Neural crest cell (in vitro differentiated cells): ENCODE measurements around the gene LINC01488. TPM values are rescaled to one million over a fixed set of nuclear protein-coding genes. Genes with fewer than 3 reads are reported as not detected.
A peak's percentile ranks its signal among the peaks of the same experiment; 100 is the strongest.

Experiments used
- DNase-seq: peaks from one replicate; pipeline ENCODE4 v3.0.0; 2021; ENCODE audit warnings: low read depth, mixed read lengths, low spot score
- H3K27ac Mint-ChIP-seq: one replicate; pipeline ENCODE4 v1.8.0; 2021; ENCODE audit warnings: mild to moderate bottlenecking, mixed read lengths; ENCODE audit not compliant: unreplicated experiment
- H3K27me3 Mint-ChIP-seq: 2 replicates; pipeline ENCODE4 v1.8.0; 2021; ENCODE audit warnings: low read depth, mild to moderate bottlenecking, mixed read lengths
- H3K36me3 Mint-ChIP-seq: 2 replicates; pipeline ENCODE4 v1.8.0; 2021; ENCODE audit warnings: low read depth, mild to moderate bottlenecking, mixed read lengths
- H3K4me1 Mint-ChIP-seq: 2 replicates; pipeline ENCODE4 v1.8.0; 2021; ENCODE audit warnings: mixed read lengths
- H3K4me3 Mint-ChIP-seq: one replicate; pipeline ENCODE4 v1.8.0; 2021; ENCODE audit warnings: mild to moderate bottlenecking, mixed read lengths
- H3K9me3 Mint-ChIP-seq: 2 replicates; pipeline ENCODE4 v1.8.0; 2021; ENCODE audit warnings: mixed read lengths
- CTCF ChIP-seq: fragments of 200-600 bp; sonication (generic); conservative IDR thresholded peaks from 2 replicates; pipeline ENCODE4 v1.5.0; 2021; ENCODE audit warnings: antibody characterized with exemption, mild to moderate bottlenecking
- total RNA-seq: library from RNA; stranded (reverse); gene quantifications from 2 replicates; pipeline ENCODE4 v1.2.1, GENCODE V29; 2021

The LINC01488 gene
- total RNA-seq, 1 donor from 2014 or later = not detected

- Mint-ChIP-seq H3K4me1 (peaks cover 18% of the 10 kb centered on the region), H3K36me3 (no peaks in the 10 kb centered on the region), H3K27me3 (no peaks in the 10 kb centered on the region), H3K4me3 (no peak overlapping the region), H3K9me3 (peaks cover 12% of the 10 kb centered on the region), H3K27ac (no peak overlapping the region)
- no peak for DNase-seq
- no peak for TF ChIP-seq CTCF
Measured at GRCh38 chr11:69516526-69516925, 35.1 kb downstream of the LINC01488 start.

GRCh38 chr11:69518081-69518950, 36.9 kb downstream of the LINC01488 start:
- Mint-ChIP-seq H3K36me3 (no peaks in the 10 kb centered on the region), H3K4me1 (peaks cover 16% of the 10 kb centered on the region), H3K9me3 (peaks cover 12% of the 10 kb centered on the region), H3K4me3 (no peak overlapping the region), H3K27ac (peak overlapping the region; percentile 40), H3K27me3 (no peaks in the 10 kb centered on the region)
- no peak for DNase-seq
- no peak for TF ChIP-seq CTCF

- no peaks in the 10 kb centered on the region for H3K27me3 Mint-ChIP-seq
- H3K27ac Mint-ChIP-seq = no peak overlapping the region
- no peak for DNase-seq
- TF ChIP-seq CTCF = no peak
- H3K36me3 Mint-ChIP-seq = no peaks in the 10 kb centered on the region
- peaks cover 21% of the 10 kb centered on the region for H3K4me1 Mint-ChIP-seq
- no peak overlapping the region for H3K4me3 Mint-ChIP-seq
- peaks cover 12% of the 10 kb centered on the region for H3K9me3 Mint-ChIP-seq
Measured at GRCh38 chr11:69520186-69520916, 38.9 kb downstream of the LINC01488 start.

DNA sequence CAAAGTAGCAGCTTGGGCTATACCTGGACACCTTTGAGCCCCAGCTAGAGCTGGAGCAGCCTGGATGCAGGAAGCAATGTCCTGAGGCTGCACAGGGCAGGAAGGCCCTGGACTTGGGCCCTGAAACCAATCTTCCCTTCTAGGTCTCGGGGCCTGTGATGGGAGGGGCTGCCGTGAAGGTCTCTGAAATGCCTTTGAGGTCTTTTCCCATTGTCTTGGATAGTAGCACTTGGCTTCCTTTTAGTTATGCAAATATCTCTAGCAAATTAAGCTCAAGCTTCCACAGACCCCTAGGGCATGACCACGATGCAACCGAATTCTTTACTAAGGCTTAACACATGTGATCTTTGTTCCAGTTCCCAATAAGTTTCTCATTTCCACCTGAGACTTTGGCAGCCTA, 40.0 kb downstream of the LINC01488 start:
- DNase-seq = no peak
- H3K4me3 Mint-ChIP-seq = no peak overlapping the region
- H3K27ac Mint-ChIP-seq = no peak overlapping the region
- TF ChIP-seq CTCF = no peak
- no peaks in the 10 kb centered on the region for H3K27me3 Mint-ChIP-seq
- H3K4me1 Mint-ChIP-seq = peaks cover 21% of the 10 kb centered on the region
- peaks cover 12% of the 10 kb centered on the region for H3K9me3 Mint-ChIP-seq
- H3K36me3 Mint-ChIP-seq = no peaks in the 10 kb centered on the region

GRCh38 chr11:69523453-69523852, 42.0 kb downstream of the LINC01488 start:
- Mint-ChIP-seq H3K9me3 (peaks cover 4% of the 10 kb centered on the region), H3K36me3 (no peaks in the 10 kb centered on the region), H3K4me1 (peaks cover 21% of the 10 kb centered on the region), H3K4me3 (no peak overlapping the region), H3K27me3 (no peaks in the 10 kb centered on the region), H3K27ac (no peak overlapping the region)
- no peak for DNase-seq
- no peak for TF ChIP-seq CTCF
